ENCODE measurements around the gene SAP30L.

Gene SAP30L, protein sequence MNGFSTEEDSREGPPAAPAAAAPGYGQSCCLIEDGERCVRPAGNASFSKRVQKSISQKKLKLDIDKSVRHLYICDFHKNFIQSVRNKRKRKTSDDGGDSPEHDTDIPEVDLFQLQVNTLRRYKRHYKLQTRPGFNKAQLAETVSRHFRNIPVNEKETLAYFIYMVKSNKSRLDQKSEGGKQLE

GRCh38 chr5:154445422-154446194, at the start of gene SAP30L:
Gene SAP30L, plus strand, starts transcription at chr5:154445997. Its CDS starts 608 bp downstream, at chr5:154446605.
- Histone ChIP-seq H3K79me2 (ENCODE audit: low read length) (peaks cover 46% of the 10 kb centered on the region), H3K27ac (ENCODE audit: low read length) (peak within 1 kb of the TSS; percentile 30; the same call in 1 of the 2 replicates)

GRCh38 chr5:154396128-154396527, 49.7 kb upstream of the SAP30L start:
- peak overlapping the region; percentile 85; the same call in 1 of the 2 replicates for H3K27ac ChIP-seq (ENCODE audit: low read length)
- TF ChIP-seq CTCF (IDR thresholded peaks at IDR 0.05; ENCODE audit: low read length), result no peak
- no peak for TF ChIP-seq EZH2 (optimal IDR thresholded peaks at IDR 0.05; ENCODE audit: low read depth, low read length)
- TF ChIP-seq EZH2phosphoT487 (IDR thresholded peaks at IDR 0.05; ENCODE audit: low read length), result no peak
- no peak overlapping the region for H2AFZ ChIP-seq (ENCODE audit: low read length)
- DNase-seq, result no peak
- no peak overlapping the region for H3K4me3 ChIP-seq (ENCODE audit: low read length)
- no peaks in the 10 kb centered on the region for H3K9me3 ChIP-seq (replicated peaks; ENCODE audit: insufficient read depth, low read length)
- H3K79me2 ChIP-seq (ENCODE audit: low read length), result no peaks in the 10 kb centered on the region
- peaks cover 19% of the 10 kb centered on the region for H3F3A ChIP-seq (ENCODE audit: insufficient read depth, low read length)
- H3K36me3 ChIP-seq (replicated peaks; ENCODE audit: insufficient read depth, low read length), result no peaks in the 10 kb centered on the region
- no peak overlapping the region for H3K9ac ChIP-seq (ENCODE audit: low read length)
- no peaks in the 10 kb centered on the region for H3K9me2 ChIP-seq (replicated peaks; ENCODE audit: insufficient read depth, low read length)
- H3K27me3 ChIP-seq (replicated peaks; ENCODE audit: insufficient read depth, low read length), result no peaks in the 10 kb centered on the region
- peaks cover 34% of the 10 kb centered on the region for H3K4me1 ChIP-seq (ENCODE audit: low read length)
- H3K4me2 ChIP-seq (ENCODE audit: low read depth, low read length), result peak overlapping the region; percentile 16; the same call in 1 of the 2 replicates
- H4K20me1 ChIP-seq (ENCODE audit: insufficient read depth, low read length), result no peaks in the 10 kb centered on the region

More at GRCh38 chr5:154445422-154446194, at the start of gene SAP30L:
- no peaks in the 10 kb centered on the region for H3K9me3 ChIP-seq (replicated peaks; ENCODE audit: insufficient read depth, low read length)
- H4K20me1 ChIP-seq (ENCODE audit: insufficient read depth, low read length), result no peaks in the 10 kb centered on the region; the same call in 1 of the 2 replicates
- H3K4me3 ChIP-seq (ENCODE audit: low read length), result peak within 1 kb of the TSS; percentile 91
- peaks cover 4% of the 10 kb centered on the region for H3K4me1 ChIP-seq (ENCODE audit: low read length)
- peak within 1 kb of the TSS; percentile 93 for H2AFZ ChIP-seq (ENCODE audit: low read length)
- peak within 1 kb of the TSS; percentile 98 for H3K4me2 ChIP-seq (ENCODE audit: low read depth, low read length)
- no peak for TF ChIP-seq CTCF (IDR thresholded peaks at IDR 0.05; ENCODE audit: low read length)
- TF ChIP-seq EZH2 (optimal IDR thresholded peaks at IDR 0.05; ENCODE audit: low read depth, low read length), result no peak
- no peak for TF ChIP-seq EZH2phosphoT487 (IDR thresholded peaks at IDR 0.05; ENCODE audit: low read length)
- no peaks in the 10 kb centered on the region for H3K9me2 ChIP-seq (replicated peaks; ENCODE audit: insufficient read depth, low read length)
- peak within 1 kb of the TSS; percentile 68; the same call in 1 of the 2 replicates for H3K9ac ChIP-seq (ENCODE audit: low read length)
- H3K27me3 ChIP-seq (replicated peaks; ENCODE audit: insufficient read depth, low read length), result no peaks in the 10 kb centered on the region
- H3F3A ChIP-seq (ENCODE audit: insufficient read depth, low read length), result 0 out of 2 replicates have a peak, but pooled peaks cover 6% of the 10 kb centered on the region
- DNase-seq, result peak; percentile 95
- no peaks in the 10 kb centered on the region for H3K36me3 ChIP-seq (replicated peaks; ENCODE audit: insufficient read depth, low read length)

- Histone ChIP-seq H3F3A (ENCODE audit: insufficient read depth, low read length) (peaks cover 19% of the 10 kb centered on the region), H4K20me1 (ENCODE audit: insufficient read depth, low read length) (no peaks in the 10 kb centered on the region)
Observed at GRCh38 chr5:154397652-154398406, 48.0 kb upstream of the SAP30L start.

More at GRCh38 chr5:154397652-154398406, 48.0 kb upstream of the SAP30L start:
- Histone ChIP-seq H3K4me3 (ENCODE audit: low read length) (no peak overlapping the region), H3K9me2 (replicated peaks; ENCODE audit: insufficient read depth, low read length) (no peaks in the 10 kb centered on the region), H3K9ac (ENCODE audit: low read length) (no peak overlapping the region), H3K4me1 (ENCODE audit: low read length) (peaks cover 34% of the 10 kb centered on the region), H3K27me3 (replicated peaks; ENCODE audit: insufficient read depth, low read length) (no peaks in the 10 kb centered on the region), H3K27ac (ENCODE audit: low read length) (no peak overlapping the region), H2AFZ (ENCODE audit: low read length) (no peak overlapping the region), H3K79me2 (ENCODE audit: low read length) (no peaks in the 10 kb centered on the region), H3K9me3 (replicated peaks; ENCODE audit: insufficient read depth, low read length) (no peaks in the 10 kb centered on the region), H3K4me2 (ENCODE audit: low read depth, low read length) (no peak overlapping the region), H3K36me3 (replicated peaks; ENCODE audit: insufficient read depth, low read length) (no peaks in the 10 kb centered on the region)
- TF ChIP-seq CTCF (IDR thresholded peaks at IDR 0.05; ENCODE audit: low read length) (no peak), EZH2 (optimal IDR thresholded peaks at IDR 0.05; ENCODE audit: low read depth, low read length) (no peak), EZH2phosphoT487 (IDR thresholded peaks at IDR 0.05; ENCODE audit: low read length) (no peak)
- DNase-seq, result no peak
